Mesothelial cell of epicardium (in vitro differentiated cells): ENCODE measurements around the gene IPO9. TPM values are rescaled to one million over a fixed set of nuclear protein-coding genes. Genes with fewer than 3 reads are reported as not detected.
A peak's percentile ranks its signal among the peaks of the same experiment; 100 is the strongest.

Experiments
- DNase-seq, 2 experiments: peaks; one replicate each; pipeline ENCODE4 v3.0.0; 2021; ENCODE audit warnings: low spot score in 2 of 2; ENCODE audit not compliant: unreplicated experiment in 2 of 2
- H3K27ac Mint-ChIP-seq: 2 replicates; pipeline ENCODE4 v1.8.0; 2021; ENCODE audit warnings: mixed read lengths
- H3K27me3 Mint-ChIP-seq: 2 replicates; pipeline ENCODE4 v1.8.0; 2021; ENCODE audit warnings: low read depth, mixed read lengths
- H3K36me3 Mint-ChIP-seq: 2 replicates; pipeline ENCODE4 v1.8.0; 2021; ENCODE audit warnings: mixed read lengths
- H3K4me1 Mint-ChIP-seq: 2 replicates; pipeline ENCODE4 v1.8.0; 2021; ENCODE audit warnings: mixed read lengths
- H3K4me3 Mint-ChIP-seq: 2 replicates; pipeline ENCODE4 v1.8.0; 2021; ENCODE audit warnings: mild to moderate bottlenecking, moderate library complexity, mixed read lengths
- H3K9me3 Mint-ChIP-seq: 2 replicates; pipeline ENCODE4 v1.8.0; 2021; ENCODE audit warnings: mixed read lengths
- total RNA-seq: library from RNA; stranded (reverse); gene quantifications from 3 replicates; pipeline ENCODE4 v1.2.1, GENCODE V29; 2021
- TF ChIP-seq, protein P1 (sequence below): fragments of 200-600 bp; sonication (generic); IDR thresholded peaks from one replicate; pipeline ENCODE4 v1.5.0; 2021; ENCODE audit warnings: antibody characterized with exemption; ENCODE audit not compliant: unreplicated experiment

Gene IPO9
- total RNA-seq, 1 donor from 2014 or later = 87.8 TPM

DNA sequence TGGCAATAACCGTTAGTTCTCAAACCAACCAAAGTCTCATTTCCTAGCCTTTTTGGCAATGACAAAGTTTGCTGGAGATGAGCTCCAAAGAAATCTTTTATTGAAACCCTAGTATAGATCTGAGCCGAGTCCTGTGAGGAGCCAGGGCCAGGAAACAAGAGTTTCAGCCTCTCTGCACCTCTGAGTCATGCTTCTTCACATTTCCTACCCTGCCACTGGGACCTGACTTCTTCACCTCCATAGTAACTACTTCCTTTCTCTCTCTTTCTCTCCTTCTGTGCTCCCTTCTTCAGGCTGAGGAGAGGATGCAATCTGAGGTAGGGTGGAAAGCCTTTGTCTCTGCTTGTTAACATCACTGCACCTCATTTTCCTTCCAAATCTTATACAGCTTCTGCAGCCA is 38.7 kb upstream of the IPO9 start:
- peaks cover 24% of the 10 kb centered on the region for H3K4me1 Mint-ChIP-seq
- no peak overlapping the region for H3K4me3 Mint-ChIP-seq
- H3K36me3 Mint-ChIP-seq = peaks cover 48% of the 10 kb centered on the region
- H3K27ac Mint-ChIP-seq = peak overlapping the region; percentile 11
- no peaks in the 10 kb centered on the region for H3K9me3 Mint-ChIP-seq
- TF ChIP-seq, protein P1, sequence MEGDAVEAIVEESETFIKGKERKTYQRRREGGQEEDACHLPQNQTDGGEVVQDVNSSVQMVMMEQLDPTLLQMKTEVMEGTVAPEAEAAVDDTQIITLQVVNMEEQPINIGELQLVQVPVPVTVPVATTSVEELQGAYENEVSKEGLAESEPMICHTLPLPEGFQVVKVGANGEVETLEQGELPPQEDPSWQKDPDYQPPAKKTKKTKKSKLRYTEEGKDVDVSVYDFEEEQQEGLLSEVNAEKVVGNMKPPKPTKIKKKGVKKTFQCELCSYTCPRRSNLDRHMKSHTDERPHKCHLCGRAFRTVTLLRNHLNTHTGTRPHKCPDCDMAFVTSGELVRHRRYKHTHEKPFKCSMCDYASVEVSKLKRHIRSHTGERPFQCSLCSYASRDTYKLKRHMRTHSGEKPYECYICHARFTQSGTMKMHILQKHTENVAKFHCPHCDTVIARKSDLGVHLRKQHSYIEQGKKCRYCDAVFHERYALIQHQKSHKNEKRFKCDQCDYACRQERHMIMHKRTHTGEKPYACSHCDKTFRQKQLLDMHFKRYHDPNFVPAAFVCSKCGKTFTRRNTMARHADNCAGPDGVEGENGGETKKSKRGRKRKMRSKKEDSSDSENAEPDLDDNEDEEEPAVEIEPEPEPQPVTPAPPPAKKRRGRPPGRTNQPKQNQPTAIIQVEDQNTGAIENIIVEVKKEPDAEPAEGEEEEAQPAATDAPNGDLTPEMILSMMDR = no peak
- H3K27me3 Mint-ChIP-seq = no peaks in the 10 kb centered on the region
- no peak for DNase-seq

DNA sequence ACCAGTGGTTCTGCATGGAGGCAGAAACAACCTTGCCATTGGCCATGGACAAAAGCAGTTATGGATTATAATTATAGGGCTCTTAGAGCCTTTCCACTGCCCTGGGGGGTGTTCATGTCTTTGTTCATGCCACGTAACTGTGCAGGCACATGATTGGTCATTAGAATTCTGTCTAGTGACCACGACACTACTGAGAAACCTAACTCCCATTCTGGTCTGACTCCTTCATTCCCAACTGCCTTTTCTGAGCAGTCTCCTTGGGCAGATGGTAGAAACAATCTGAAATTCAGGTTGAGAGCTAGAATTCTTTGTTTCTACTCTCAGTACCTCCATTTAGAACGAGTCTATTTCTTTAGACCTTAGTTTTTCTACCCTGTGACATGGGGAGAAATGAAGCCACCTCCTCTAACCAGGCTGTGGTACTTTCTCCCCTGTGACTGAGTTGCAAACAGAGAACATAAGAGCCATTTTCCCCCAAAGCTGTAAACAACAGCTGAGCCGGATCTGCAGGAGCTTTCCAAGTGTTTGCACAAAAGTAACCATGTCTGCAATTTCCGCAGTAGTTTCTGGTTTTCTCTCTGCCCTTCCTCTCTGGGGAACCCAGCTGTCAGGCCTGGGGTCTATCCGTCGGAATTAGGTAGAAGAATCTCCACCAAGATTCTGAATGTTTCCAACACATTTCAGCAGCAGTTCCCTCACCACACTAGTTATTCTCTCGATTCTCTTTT is 37.7 kb upstream of the IPO9 start:
- no peak overlapping the region for H3K4me3 Mint-ChIP-seq
- H3K27me3 Mint-ChIP-seq = no peaks in the 10 kb centered on the region
- DNase-seq = no peak
- H3K9me3 Mint-ChIP-seq = no peaks in the 10 kb centered on the region
- TF ChIP-seq, protein P1 = no peak
- H3K27ac Mint-ChIP-seq = peak overlapping the region; percentile 47
- peaks cover 52% of the 10 kb centered on the region for H3K36me3 Mint-ChIP-seq
- H3K4me1 Mint-ChIP-seq = peaks cover 24% of the 10 kb centered on the region

DNA sequence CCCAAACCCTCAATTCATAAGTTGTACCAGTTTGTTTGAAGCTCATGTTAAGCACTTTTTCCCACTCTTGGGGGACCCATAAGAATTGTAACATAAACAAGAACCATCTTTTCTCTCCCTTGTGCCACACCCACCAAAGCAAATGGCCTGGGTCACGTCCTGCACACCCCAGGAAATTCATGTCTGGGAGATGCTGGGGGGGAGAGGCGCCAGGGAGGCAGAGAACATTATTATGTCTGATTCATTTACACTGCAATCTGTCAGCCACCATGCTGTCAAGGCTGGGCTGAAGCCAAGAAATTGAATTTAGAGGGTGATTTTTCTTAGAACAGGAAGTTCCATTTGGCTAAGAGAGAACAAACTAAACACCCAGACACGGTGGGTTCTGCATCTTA is 37.2 kb upstream of the IPO9 start:
- Mint-ChIP-seq H3K27me3 (no peaks in the 10 kb centered on the region), H3K36me3 (peaks cover 51% of the 10 kb centered on the region), H3K27ac (peak overlapping the region; percentile 47), H3K4me3 (no peak overlapping the region), H3K4me1 (peaks cover 24% of the 10 kb centered on the region), H3K9me3 (peaks cover 2% of the 10 kb centered on the region)
- DNase-seq = no peak
- TF ChIP-seq, protein P1 = no peak

DNA sequence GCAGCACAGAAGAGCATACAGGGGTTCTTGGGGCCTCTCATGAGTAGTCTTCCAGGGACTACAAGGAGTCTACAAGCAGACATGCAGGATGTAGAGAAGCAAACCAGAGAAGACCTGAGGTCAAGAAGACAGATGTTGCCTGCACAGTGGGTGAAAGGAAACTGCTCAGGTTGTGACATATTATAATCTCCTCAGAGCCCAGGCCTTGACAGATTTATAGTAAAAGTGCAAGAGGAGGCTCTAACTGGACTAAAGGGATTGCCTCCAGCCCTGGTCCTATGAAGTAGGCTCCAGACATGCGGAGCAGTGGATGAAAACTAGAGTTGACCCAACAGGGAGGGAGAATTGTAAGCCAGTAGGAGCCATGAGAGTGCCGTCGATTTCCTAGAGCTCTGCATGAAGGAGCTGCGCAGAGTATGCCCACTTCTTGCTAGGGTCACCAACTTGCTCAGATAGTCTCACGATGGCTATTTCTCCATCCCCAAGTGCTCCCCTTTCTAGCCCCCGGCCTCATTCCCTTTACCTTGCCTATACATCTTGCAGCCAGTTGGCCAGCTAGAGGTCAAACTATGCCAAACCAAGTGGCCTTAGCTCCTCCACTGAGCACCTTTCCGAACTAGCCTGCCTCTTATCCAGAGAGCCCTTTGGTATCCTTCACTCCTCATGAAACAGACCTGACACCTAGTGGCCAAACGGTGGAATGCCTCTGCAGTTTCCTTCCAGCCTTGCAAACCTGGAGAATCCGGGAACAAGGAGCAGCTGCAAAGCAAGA is 36.2 kb upstream of the IPO9 start:
- Mint-ChIP-seq H3K4me3 (no peak overlapping the region), H3K9me3 (peaks cover 8% of the 10 kb centered on the region), H3K36me3 (peaks cover 58% of the 10 kb centered on the region), H3K27me3 (no peaks in the 10 kb centered on the region), H3K27ac (peak overlapping the region; percentile 62), H3K4me1 (peaks cover 24% of the 10 kb centered on the region)
- peak; percentile 29 to 72 for DNase-seq
- TF ChIP-seq, protein P1 = peak; percentile 95

DNA sequence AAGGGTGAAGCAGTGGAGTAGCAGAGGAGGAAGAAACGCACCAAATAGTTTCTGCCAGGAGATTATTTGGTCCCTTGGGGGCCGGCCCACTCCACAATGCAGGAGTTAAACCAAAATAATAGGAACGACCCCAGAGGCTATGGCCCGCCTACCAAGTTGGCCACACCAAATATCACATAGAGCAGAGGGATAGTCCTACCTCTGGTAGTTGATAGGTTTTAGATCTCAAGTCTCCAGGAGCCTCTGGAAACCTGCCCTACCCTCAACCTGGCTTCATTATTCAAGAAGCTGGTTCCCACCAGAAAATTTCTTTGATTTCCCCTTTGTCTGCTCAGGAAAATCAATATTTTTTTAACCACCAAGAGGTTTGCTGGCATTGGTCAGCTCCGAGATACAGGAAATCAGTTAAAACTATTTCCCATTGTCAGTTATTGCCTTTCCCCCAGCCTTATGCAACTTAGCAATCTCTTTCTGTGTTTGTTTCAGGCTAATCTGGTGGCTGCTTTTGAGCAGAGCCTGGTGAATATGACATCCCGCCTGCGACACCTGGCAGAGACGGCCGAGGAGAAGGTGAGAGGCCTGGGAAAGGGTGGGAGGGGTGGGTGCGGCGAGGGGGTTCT is 35.5 kb upstream of the IPO9 start:
- H3K27me3 Mint-ChIP-seq = no peaks in the 10 kb centered on the region
- no peak for DNase-seq
- H3K4me3 Mint-ChIP-seq = no peak overlapping the region
- peaks cover 24% of the 10 kb centered on the region for H3K4me1 Mint-ChIP-seq
- TF ChIP-seq, protein P1 = peak; percentile 30
- H3K27ac Mint-ChIP-seq = no peak overlapping the region
- peaks cover 56% of the 10 kb centered on the region for H3K36me3 Mint-ChIP-seq
- H3K9me3 Mint-ChIP-seq = peaks cover 8% of the 10 kb centered on the region
